HEK293 (cell line): ENCODE results near the gene CDK6.

Source experiments
- CTCF ChIA-PET: fragments of 350-600 bp; formaldehyde crosslinking; extraction: SDS; loops from one replicate; lab custom pipeline; 2021; ENCODE audit warnings: antibody characterized with exemption; lab: Yijun Ruan, JAX
- POLR2A ChIA-PET: fragments of 300-600 bp; formaldehyde crosslinking; extraction: SDS; loops from one replicate; lab custom pipeline; 2020; ENCODE audit warnings: antibody characterized with exemption, inconsistent platforms; lab: Yijun Ruan, JAX
- H3K27ac ChIP-seq: fragments of 200-500 bp; sonication (Bioruptor generic); 2 replicates; pipeline ENCODE4 v1.5.1; 2014; ENCODE audit warnings: low read depth, low read length, control low read depth, inconsistent platforms; ENCODE audit errors: extremely low read depth
- H3K36me3 ChIP-seq, 2 experiments: fragments of 200-500 bp in 1 of 2; sonication (Bioruptor generic) in 1 of 2; 1 replicate in 1 of 2; 2 replicates in 1 of 2; pipeline ENCODE4 v1.5.1; 2014 to 2017; ENCODE audit warnings: inconsistent platforms in 2 of 2, low read length in 2 of 2; ENCODE audit not compliant: control insufficient read depth in 2 of 2, insufficient read depth in 1 of 2
- H3K4me1 ChIP-seq: fragments of 200-500 bp; sonication (Bioruptor generic); 2 replicates; pipeline ENCODE4 v1.5.1; 2014; ENCODE audit warnings: mild to moderate bottlenecking, low read length, inconsistent platforms; ENCODE audit not compliant: control insufficient read depth, insufficient read depth
- H3K4me3 ChIP-seq: 2 replicates; pipeline ENCODE4 v1.5.1; 2011; ENCODE audit warnings: low read depth, mild to moderate bottlenecking, control low read depth, low read length, moderate library complexity
- H3K9me3 ChIP-seq: fragments of 200-500 bp; sonication (Bioruptor generic); 2 replicates; pipeline ENCODE4 v1.5.1; 2014; ENCODE audit warnings: low read depth, low read length, inconsistent platforms; ENCODE audit not compliant: control insufficient read depth, insufficient read depth
- HIC1 ChIP-seq: fragments of 450-650 bp; formaldehyde crosslinking; IDR thresholded peaks from 2 replicates; pipeline ENCODE4 v1.5.1; 2016; ENCODE audit warnings: missing biosample characterization, missing genetic modification characterization
- INSM2 ChIP-seq: fragments of 450-650 bp; formaldehyde crosslinking; IDR thresholded peaks from 2 replicates; pipeline ENCODE4 v1.5.1; 2016; ENCODE audit warnings: missing biosample characterization, missing genetic modification characterization
- MYNN ChIP-seq: fragments of 450-650 bp; formaldehyde crosslinking; IDR thresholded peaks from 2 replicates; pipeline ENCODE4 v1.5.1; 2016; ENCODE audit warnings: missing biosample characterization, missing genetic modification characterization, borderline replicate concordance
- PBX3 ChIP-seq: sonication (generic); formaldehyde crosslinking; IDR thresholded peaks from 2 replicates; pipeline ENCODE4 v1.8.1; 2022; ENCODE audit warnings: mild to moderate bottlenecking, moderate library complexity, missing genetic modification reagents
- WT1 ChIP-seq: fragments of 450-650 bp; formaldehyde crosslinking; IDR thresholded peaks from 2 replicates; pipeline ENCODE4 v1.5.1; 2016; ENCODE audit warnings: missing biosample characterization, missing genetic modification characterization
- ZFP3 ChIP-seq: fragments of 450-650 bp; formaldehyde crosslinking; IDR thresholded peaks from 2 replicates; pipeline ENCODE4 v1.5.1; 2016; ENCODE audit warnings: low read depth, missing biosample characterization, missing genetic modification characterization
- ZNF132 ChIP-seq: fragments of 450-650 bp; formaldehyde crosslinking; IDR thresholded peaks from 2 replicates; pipeline ENCODE4 v1.5.1; 2017; ENCODE audit warnings: missing biosample characterization, missing genetic modification characterization, borderline replicate concordance
- ZNF391 ChIP-seq: fragments of 450-650 bp; formaldehyde crosslinking; IDR thresholded peaks from 2 replicates; pipeline ENCODE4 v1.5.1; 2016; ENCODE audit warnings: low read depth, missing biosample characterization, missing genetic modification characterization, borderline replicate concordance
- ZNF510 ChIP-seq: fragments of 450-650 bp; formaldehyde crosslinking; IDR thresholded peaks from 2 replicates; pipeline ENCODE4 v1.5.1; 2018; ENCODE audit warnings: mild to moderate bottlenecking, missing genetic modification characterization, missing biosample characterization; ENCODE audit not compliant: insufficient replicate concordance
- ZNF521 ChIP-seq: fragments of 450-650 bp; formaldehyde crosslinking; IDR thresholded peaks from 2 replicates; pipeline ENCODE4 v1.5.1; 2017; ENCODE audit warnings: missing biosample characterization, mild to moderate bottlenecking, missing genetic modification characterization
- ZNF555 ChIP-seq: fragments of 450-650 bp; formaldehyde crosslinking; conservative IDR thresholded peaks from 2 replicates; pipeline ENCODE4 v1.5.1; 2017; ENCODE audit warnings: missing biosample characterization, mild to moderate bottlenecking, missing genetic modification characterization, inconsistent platforms
- ZNF596 ChIP-seq: fragments of 450-650 bp; IDR thresholded peaks from 2 replicates; pipeline ENCODE4 v1.5.0; 2018; ENCODE audit warnings: missing biosample characterization, mild to moderate bottlenecking, missing genetic modification characterization, moderate library complexity
- ZNF776 ChIP-seq: fragments of 450-650 bp; formaldehyde crosslinking; IDR thresholded peaks from 2 replicates; pipeline ENCODE4 v1.5.0; 2017; ENCODE audit warnings: missing biosample characterization, missing genetic modification characterization, borderline replicate concordance
- ZSCAN30 ChIP-seq: fragments of 450-650 bp; IDR thresholded peaks from 2 replicates; pipeline ENCODE4 v1.5.1; 2018; ENCODE audit warnings: missing biosample characterization, mild to moderate bottlenecking, missing genetic modification characterization, moderate library complexity
- TF ChIP-seq, protein P1 (sequence below): fragments of 450-650 bp; formaldehyde crosslinking; IDR thresholded peaks from 2 replicates; pipeline ENCODE4 v1.5.1; 2016; ENCODE audit warnings: missing biosample characterization, missing genetic modification characterization, low read depth

Gene CDK6

DNA sequence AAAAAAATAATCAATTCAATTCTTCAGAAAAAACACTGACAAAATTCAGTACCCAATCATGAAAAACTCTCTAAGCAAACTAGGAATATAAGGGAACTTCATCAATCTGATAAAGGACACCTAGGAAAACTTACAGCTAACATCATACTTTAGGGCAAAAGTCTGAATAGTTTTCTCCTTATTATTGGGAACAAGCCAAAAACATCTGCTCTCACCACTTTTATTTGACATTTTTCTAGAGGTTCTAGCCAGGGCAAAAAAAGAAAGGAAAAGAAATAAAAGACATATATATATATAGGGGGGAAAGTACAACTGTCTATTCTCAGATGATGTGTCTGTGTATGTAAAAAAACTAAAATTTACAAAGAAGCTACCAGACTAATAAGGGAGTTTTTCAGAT, 19.0 kb downstream of the CDK6 start:
- TF ChIP-seq HIC1 (tag by site-specific recombination) (no peak), ZNF555 (tag by site-specific recombination) (no peak), ZNF521 (tag by site-specific recombination) (no peak), ZSCAN30 (tag by site-specific recombination) (no peak), ZNF596 (no peak), PBX3 (CRISPR knock-in tag) (no peak), INSM2 (tag by site-specific recombination) (no peak), ZNF132 (tag by site-specific recombination) (no peak), ZNF391 (no peak), MYNN (no peak), ZNF776 (tag by site-specific recombination) (no peak)
- TF ChIP-seq, protein P1, sequence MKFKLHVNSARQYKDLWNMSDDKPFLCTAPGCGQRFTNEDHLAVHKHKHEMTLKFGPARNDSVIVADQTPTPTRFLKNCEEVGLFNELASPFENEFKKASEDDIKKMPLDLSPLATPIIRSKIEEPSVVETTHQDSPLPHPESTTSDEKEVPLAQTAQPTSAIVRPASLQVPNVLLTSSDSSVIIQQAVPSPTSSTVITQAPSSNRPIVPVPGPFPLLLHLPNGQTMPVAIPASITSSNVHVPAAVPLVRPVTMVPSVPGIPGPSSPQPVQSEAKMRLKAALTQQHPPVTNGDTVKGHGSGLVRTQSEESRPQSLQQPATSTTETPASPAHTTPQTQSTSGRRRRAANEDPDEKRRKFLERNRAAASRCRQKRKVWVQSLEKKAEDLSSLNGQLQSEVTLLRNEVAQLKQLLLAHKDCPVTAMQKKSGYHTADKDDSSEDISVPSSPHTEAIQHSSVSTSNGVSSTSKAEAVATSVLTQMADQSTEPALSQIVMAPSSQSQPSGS (tag by site-specific recombination): no peak
- no peak overlapping the region for H3K27ac ChIP-seq
- POLR2A ChIA-PET: interaction anchor here (1.4 kb wide), 1 partner anchor 16 kb away, joined by 3 read pairs; no protein-coding TSS in a partner anchor
- H3K4me3 ChIP-seq: no peak overlapping the region
- H3K36me3 ChIP-seq: no peaks in the 10 kb centered on the region
- CTCF ChIA-PET: interaction anchor here (0.6 to 1.7 kb wide), 4 partner anchors 8 to 171 kb away, joined by 3 to 7 read pairs (median 6); no protein-coding TSS in a partner anchor
- no peaks in the 10 kb centered on the region for H3K9me3 ChIP-seq
- no peaks in the 10 kb centered on the region for H3K4me1 ChIP-seq

DNA sequence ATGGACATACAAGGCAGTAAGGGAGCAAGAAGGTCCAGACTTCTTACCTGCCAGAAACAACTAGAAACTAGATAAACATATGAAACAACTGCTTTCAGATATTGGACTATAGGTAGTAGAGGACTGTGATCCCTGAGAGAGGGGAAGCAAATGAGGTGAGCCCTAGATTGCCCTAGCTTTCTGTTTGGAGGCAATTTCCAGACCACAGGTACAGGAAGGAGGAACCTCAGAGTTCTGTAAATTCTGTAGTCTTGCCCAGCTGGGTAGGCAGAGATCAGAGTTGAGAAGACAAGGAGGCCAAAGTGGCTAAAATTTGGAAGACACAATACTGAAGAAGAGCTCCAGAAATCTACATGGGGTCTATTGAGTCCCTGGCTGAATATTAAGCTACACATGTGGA, 21.0 kb downstream of the CDK6 start:
- Histone ChIP-seq H3K36me3 (no peaks in the 10 kb centered on the region), H3K4me3 (no peak overlapping the region), H3K27ac (no peak overlapping the region), H3K4me1 (peaks cover 3% of the 10 kb centered on the region), H3K9me3 (no peaks in the 10 kb centered on the region)
- POLR2A ChIA-PET: no interaction called here
- no peak for TF ChIP-seq ZFP3 (tag by site-specific recombination)
- no peak for TF ChIP-seq WT1 (tag by site-specific recombination)
- CTCF ChIA-PET: no interaction called here

DNA sequence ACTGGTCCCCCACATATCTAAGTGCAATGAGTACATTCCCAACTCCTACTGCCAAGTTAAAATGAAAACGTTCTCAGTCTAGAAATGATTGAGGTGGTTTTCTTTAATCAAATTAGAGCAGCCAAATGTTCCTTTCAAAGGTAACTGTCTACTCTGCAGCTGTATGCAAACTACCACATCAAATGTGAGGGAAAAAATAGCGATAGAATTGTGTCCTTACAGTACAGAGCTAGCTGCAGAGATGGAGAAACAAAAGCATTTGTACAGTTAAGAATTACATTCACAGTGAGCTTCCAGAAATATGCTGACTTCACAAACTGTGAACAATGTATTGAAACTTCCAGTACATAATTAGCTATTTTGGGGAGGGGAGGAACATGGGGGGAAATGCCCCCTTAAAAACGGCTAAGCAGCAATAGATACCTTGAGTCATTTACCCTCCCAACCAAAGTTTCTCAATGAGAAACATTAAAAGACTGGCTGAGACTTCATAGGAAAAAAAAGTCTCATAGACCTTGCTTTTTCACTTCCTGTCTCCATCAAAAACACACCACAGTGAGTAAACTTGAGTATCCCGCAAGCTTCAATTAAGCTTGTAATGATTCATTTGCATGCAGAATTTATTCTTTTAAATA, 22.9 kb downstream of the CDK6 start:
- Histone ChIP-seq H3K36me3 (no peaks in the 10 kb centered on the region), H3K4me1 (peaks cover 7% of the 10 kb centered on the region), H3K4me3 (no peak overlapping the region), H3K27ac (no peak overlapping the region), H3K9me3 (no peaks in the 10 kb centered on the region)
- TF ChIP-seq ZNF510: no peak
- CTCF ChIA-PET: interaction anchor here (0.9 to 1.0 kb wide), 2 partner anchors 13 to 19 kb away, joined by 3 read pairs; no protein-coding TSS in a partner anchor
- POLR2A ChIA-PET: no interaction called here
